ENCODE data around the gene FRG2B.

The FRG2B gene

GRCh38 chr10:133617196-133617595, 9.4 kb downstream of the FRG2B start:
- no peaks in the 10 kb centered on the region for H3K79me2 ChIP-seq (ENCODE audit: insufficient read depth, low read length)

GRCh38 chr10:133616371-133617130, 10.0 kb downstream of the FRG2B start:
- H3K27ac ChIP-seq (ENCODE audit: low read depth, low read length): no peak overlapping the region
- H3K9ac ChIP-seq (ENCODE audit: low read length): no peak overlapping the region
- H3F3A ChIP-seq (ENCODE audit: insufficient read depth): no peaks in the 10 kb centered on the region
- H3K4me3 ChIP-seq (ENCODE audit: insufficient read depth, low read length, poor library complexity, severe bottlenecking): no peak overlapping the region
- no peaks in the 10 kb centered on the region for H3K27me3 ChIP-seq (ENCODE audit: low read length)
- TF ChIP-seq EZH2phosphoT487 (conservative IDR thresholded peaks at IDR 0.05; ENCODE audit: low read length): no peak
- no peak for TF ChIP-seq CTCF (IDR thresholded peaks at IDR 0.05; ENCODE audit: insufficient read depth, low read length, poor library complexity, severe bottlenecking)
- no peaks in the 10 kb centered on the region for H3K36me3 ChIP-seq (ENCODE audit: low read length)
- H3K79me2 ChIP-seq (ENCODE audit: insufficient read depth, low read length): no peaks in the 10 kb centered on the region
- no peaks in the 10 kb centered on the region for H4K20me1 ChIP-seq (ENCODE audit: low read depth, low read length)
- no peak overlapping the region for H3K4me2 ChIP-seq (ENCODE audit: low read depth, low read length, poor library complexity, severe bottlenecking)
- no peaks in the 10 kb centered on the region for H3K9me2 ChIP-seq (replicated peaks; ENCODE audit: insufficient read depth, low read length)
- H3K9me3 ChIP-seq (ENCODE audit: insufficient read depth, low read length): 0 out of 2 replicates have a peak, but pooled peaks cover 4% of the 10 kb centered on the region
- H2AFZ ChIP-seq (ENCODE audit: low read depth, low read length, severe bottlenecking): no peak overlapping the region

More at GRCh38 chr10:133617196-133617595, 9.4 kb downstream of the FRG2B start:
- no peaks in the 10 kb centered on the region for H4K20me1 ChIP-seq (ENCODE audit: low read depth, low read length)
- no peak overlapping the region for H3K9ac ChIP-seq (ENCODE audit: low read length)
- TF ChIP-seq EZH2phosphoT487 (conservative IDR thresholded peaks at IDR 0.05; ENCODE audit: low read length) (no peak), CTCF (IDR thresholded peaks at IDR 0.05; ENCODE audit: insufficient read depth, low read length, poor library complexity, severe bottlenecking) (no peak)
- H3K4me2 ChIP-seq (ENCODE audit: low read depth, low read length, poor library complexity, severe bottlenecking): no peak overlapping the region
- H3K36me3 ChIP-seq (ENCODE audit: low read length): no peaks in the 10 kb centered on the region
- H3K4me3 ChIP-seq (ENCODE audit: insufficient read depth, low read length, poor library complexity, severe bottlenecking): no peak overlapping the region
- H3K27ac ChIP-seq (ENCODE audit: low read depth, low read length): no peak overlapping the region
- H3K27me3 ChIP-seq (ENCODE audit: low read length): no peaks in the 10 kb centered on the region
- 0 out of 2 replicates have a peak, but pooled peaks cover 4% of the 10 kb centered on the region for H3K9me3 ChIP-seq (ENCODE audit: insufficient read depth, low read length)
- no peaks in the 10 kb centered on the region for H3F3A ChIP-seq (ENCODE audit: insufficient read depth)
- no peak overlapping the region for H2AFZ ChIP-seq (ENCODE audit: low read depth, low read length, severe bottlenecking)
- H3K9me2 ChIP-seq (replicated peaks; ENCODE audit: insufficient read depth, low read length): no peaks in the 10 kb centered on the region

GRCh38 chr10:133614830-133615580, 11.6 kb downstream of the FRG2B start:
- Histone ChIP-seq H3K9me2 (replicated peaks; ENCODE audit: insufficient read depth, low read length) (no peaks in the 10 kb centered on the region), H3K79me2 (ENCODE audit: insufficient read depth, low read length) (no peaks in the 10 kb centered on the region), H3K36me3 (ENCODE audit: low read length) (no peaks in the 10 kb centered on the region), H3K27ac (ENCODE audit: low read depth, low read length) (no peak overlapping the region), H2AFZ (ENCODE audit: low read depth, low read length, severe bottlenecking) (no peak overlapping the region), H3K27me3 (ENCODE audit: low read length) (no peaks in the 10 kb centered on the region), H3K4me2 (ENCODE audit: low read depth, low read length, poor library complexity, severe bottlenecking) (no peak overlapping the region), H3K9me3 (ENCODE audit: insufficient read depth, low read length) (0 out of 2 replicates have a peak, but pooled peaks cover 4% of the 10 kb centered on the region), H3K4me3 (ENCODE audit: insufficient read depth, low read length, poor library complexity, severe bottlenecking) (no peak overlapping the region), H3F3A (ENCODE audit: insufficient read depth) (no peaks in the 10 kb centered on the region), H4K20me1 (ENCODE audit: low read depth, low read length) (no peaks in the 10 kb centered on the region), H3K9ac (ENCODE audit: low read length) (no peak overlapping the region)
- no peak for TF ChIP-seq EZH2phosphoT487 (conservative IDR thresholded peaks at IDR 0.05; ENCODE audit: low read length)
